Peyer's patch (tissue), 4 donors: Measurements from ENCODE around the gene RSPH1. TPM values are rescaled to one million over a fixed set of nuclear protein-coding genes. Genes with fewer than 3 reads are reported as not detected.

ENCODE experiments used
- DNase-seq, 3 donors: peaks; one replicate each; pipeline ENCODE4 v3.0.0-alpha.2; 2017 to 2019
- H3K27ac ChIP-seq, 4 donors: fragments of 200-600 bp; sonication (generic); one replicate each; pipeline ENCODE4 v1.5.1; 2016 to 2019
- H3K27me3 ChIP-seq, 2 donors: fragments of 200-600 bp; sonication (generic); one replicate each; pipeline ENCODE4 v1.5.1; 2019
- H3K36me3 ChIP-seq, 3 donors: fragments of 200-600 bp; sonication (generic); one replicate each; pipeline ENCODE4 v1.5.1; 2016 to 2019
- H3K4me1 ChIP-seq, 4 donors: fragments of 200-600 bp; sonication (generic); one replicate each; pipeline ENCODE4 v1.5.1; 2016 to 2019
- H3K4me3 ChIP-seq, 4 donors: fragments of 200-600 bp; sonication (generic); 1 replicate in 3 of 4; 2 replicates in 1 of 4; pipeline ENCODE4 v1.5.1; 2016 to 2019; ENCODE audit warnings: mild to moderate bottlenecking in 1 of 4
- H3K9me3 ChIP-seq, 4 donors: fragments of 200-600 bp; sonication (generic); one replicate each; pipeline ENCODE4 v1.5.1; 2016 to 2019; ENCODE audit warnings: mild to moderate bottlenecking in 1 of 4
- CTCF ChIP-seq, 6 experiments: fragments of 450-650 bp in 4 of 6; fragments of 200-600 bp in 2 of 6; sonication (generic) in 1 of 6; IDR thresholded peaks; one replicate each; pipeline ENCODE4 v1.5.1; 2017 to 2019; ENCODE audit warnings: antibody characterized with exemption in 6 of 6, mild to moderate bottlenecking in 3 of 6, moderate library complexity in 1 of 6
- POLR2A ChIP-seq, 2 donors: fragments of 450-650 bp; IDR thresholded peaks; one replicate each; pipeline ENCODE4 v1.5.1; 2017; ENCODE audit warnings: antibody characterized with exemption in 2 of 2, mild to moderate bottlenecking in 2 of 2, moderate library complexity in 2 of 2
- total RNA-seq, 4 donors: library from RNA; depleted of rRNA; stranded (reverse); fragments of >200 nt; gene quantifications; one replicate each; pipeline ENCODE4 v1.1.0, GENCODE V29; 2016

RSPH1 gene
- total RNA-seq, 4 donors from 2014 or later = 2.5 to 11.0 (median 6.7) TPM

- peaks cover 0 to 59% (median 16%) of the 10 kb centered on the region in 4 donors for H3K4me1 ChIP-seq
- no peak overlapping the region for H3K4me3 ChIP-seq
- peak in 2 of 3 donors; percentile 39 to 45 for DNase-seq
- peak overlapping the region; percentile 45 to 94 (median 80) for H3K27ac ChIP-seq
- no peaks in the 10 kb centered on the region for H3K36me3 ChIP-seq
- H3K9me3 ChIP-seq = no peaks in the 10 kb centered on the region
- H3K27me3 ChIP-seq = no peaks in the 10 kb centered on the region
- TF ChIP-seq POLR2A (IDR thresholded peaks at IDR 0.05) = no peak
- TF ChIP-seq CTCF (IDR thresholded peaks at IDR 0.05) = no peak
These were observed 36.3 kb downstream of the RSPH1 start for GRCh38 chr21:42459546-42460215.

GRCh38 chr21:42459082-42459460 is 37.0 kb downstream of the RSPH1 start:
- no peaks in the 10 kb centered on the region for H3K36me3 ChIP-seq
- H3K27me3 ChIP-seq = no peaks in the 10 kb centered on the region
- peak overlapping the region in 3 of 4 donors; percentile 13 to 94 (median 94) for H3K27ac ChIP-seq
- H3K9me3 ChIP-seq = no peaks in the 10 kb centered on the region
- H3K4me1 ChIP-seq = peaks cover 0 to 53% (median 11%) of the 10 kb centered on the region in 4 donors
- TF ChIP-seq POLR2A (IDR thresholded peaks at IDR 0.05) (no peak), CTCF (IDR thresholded peaks at IDR 0.05) (no peak)
- no peak overlapping the region for H3K4me3 ChIP-seq
- peak in 1 of 3 donors; percentile 3 for DNase-seq

- H3K27ac ChIP-seq = peak overlapping the region in 3 of 4 donors; percentile 53 to 94 (median 94)
- DNase-seq = peak in 2 of 3 donors; percentile 54 to 82
- H3K36me3 ChIP-seq = no peaks in the 10 kb centered on the region
- no peak overlapping the region for H3K4me3 ChIP-seq
- TF ChIP-seq CTCF (IDR thresholded peaks at IDR 0.05) = no peak
- peak; percentile 43 to 72 for TF ChIP-seq POLR2A (IDR thresholded peaks at IDR 0.05)
- H3K9me3 ChIP-seq = no peaks in the 10 kb centered on the region
- peaks cover 0 to 42% (median 9%) of the 10 kb centered on the region in 4 donors for H3K4me1 ChIP-seq
- no peaks in the 10 kb centered on the region for H3K27me3 ChIP-seq
These were observed 39.6 kb downstream of the RSPH1 start for GRCh38 chr21:42456457-42456856.

GRCh38 chr21:42455754-42456440 is 40.1 kb downstream of the RSPH1 start:
- Histone ChIP-seq H3K4me1 (peaks cover 0 to 38% (median 7%) of the 10 kb centered on the region in 4 donors), H3K27me3 (no peaks in the 10 kb centered on the region), H3K9me3 (no peaks in the 10 kb centered on the region), H3K36me3 (no peaks in the 10 kb centered on the region), H3K4me3 (no peak overlapping the region), H3K27ac (peak overlapping the region in 3 of 4 donors; percentile 53 to 94 (median 94))
- TF ChIP-seq CTCF (IDR thresholded peaks at IDR 0.05) (peak in 1 of 6 experiments; percentile 8), POLR2A (IDR thresholded peaks at IDR 0.05) (no peak)
- peak in 2 of 3 donors; percentile 51 to 54 for DNase-seq

- Histone ChIP-seq H3K4me3 (no peak overlapping the region), H3K27me3 (no peaks in the 10 kb centered on the region), H3K27ac (peak overlapping the region in 2 of 4 donors; percentile 94), H3K4me1 (peaks cover 0 to 31% (median 4%) of the 10 kb centered on the region in 4 donors), H3K36me3 (no peaks in the 10 kb centered on the region), H3K9me3 (no peaks in the 10 kb centered on the region)
- TF ChIP-seq POLR2A (IDR thresholded peaks at IDR 0.05) (no peak), CTCF (IDR thresholded peaks at IDR 0.05) (no peak)
- DNase-seq = peak in 2 of 3 donors; percentile 42 to 43
These were observed 40.8 kb downstream of the RSPH1 start for GRCh38 chr21:42455196-42455595.
